GM12891 (cell line): Measurements from ENCODE around the gene CBR1.
"Not testable (repeated sequence)": the region's sequence is repeated elsewhere in the genome, so short reads cannot be mapped to it uniquely, and the experiment has no call there.

Source experiments
- DNase-seq: peaks from one replicate; pipeline ENCODE4 v3.0.0; 2011; ENCODE audit warnings: low spot score; ENCODE audit not compliant: insufficient read length
- FAIRE-seq: peaks from 2 replicates; lab custom pipeline; 2011; peaks lifted over from hg19 to GRCh38; lab: Jason Lieb, UNC
- PAX5 ChIP-seq: IDR thresholded peaks from 2 replicates; pipeline ENCODE4 v1.6.1; 2011; ENCODE audit warnings: low read length, moderate library complexity, mild to moderate bottlenecking; ENCODE audit not compliant: insufficient read depth, severe bottlenecking
- POLR2A ChIP-seq: IDR thresholded peaks from 2 replicates; pipeline ENCODE4 v1.6.1; 2011; ENCODE audit warnings: low read depth, low read length, control low read depth
- POLR2AphosphoS5 ChIP-seq: IDR thresholded peaks from 2 replicates; pipeline ENCODE4 v1.6.1; 2011; ENCODE audit warnings: low read depth, low read length, control low read depth
- POU2F2 ChIP-seq: IDR thresholded peaks from 2 replicates; pipeline ENCODE4 v1.6.1; 2011; ENCODE audit warnings: low read depth, mild to moderate bottlenecking, control low read depth, low read length, moderate library complexity
- SPI1 ChIP-seq: IDR thresholded peaks from 2 replicates; pipeline ENCODE4 v1.6.1; 2011; ENCODE audit warnings: low read depth, low read length, control low read depth
- TAF1 ChIP-seq: IDR thresholded peaks from 2 replicates; pipeline ENCODE4 v1.6.1; 2011; ENCODE audit warnings: low read depth, low read length, control low read depth

The CBR1 gene

GRCh38 chr21:36097427-36098181 is 27.8 kb downstream of the CBR1 start:
- FAIRE-seq = peak; percentile 23
- no peak for DNase-seq
- TF ChIP-seq POLR2AphosphoS5 (no peak), SPI1 (no peak), POLR2A (no peak), POU2F2 (no peak), TAF1 (no peak), PAX5 (no peak)

GRCh38 chr21:36098182-36098532 is 28.3 kb downstream of the CBR1 start:
- no peak for FAIRE-seq
- TF ChIP-seq POLR2AphosphoS5 = no peak
- no peak for TF ChIP-seq PAX5
- no peak for TF ChIP-seq TAF1
- no peak for TF ChIP-seq SPI1
- no peak for TF ChIP-seq POU2F2
- TF ChIP-seq POLR2A = no peak
- no peak for DNase-seq

GRCh38 chr21:36099000-36099399 is 29.2 kb downstream of the CBR1 start:
- no peak for DNase-seq
- TF ChIP-seq SPI1 = no peak
- TF ChIP-seq POLR2AphosphoS5 = no peak
- no peak for TF ChIP-seq TAF1
- no peak for TF ChIP-seq POU2F2
- no peak for TF ChIP-seq PAX5
- no peak for TF ChIP-seq POLR2A
- FAIRE-seq = no peak

- FAIRE-seq = not testable (repeated sequence)
Observed at GRCh38 chr21:36099695-36100211, 29.9 kb downstream of the CBR1 start.

GRCh38 chr21:36100971-36101641 is 31.3 kb downstream of the CBR1 start:
- FAIRE-seq (no peak), DNase-seq (no peak)
- TF ChIP-seq SPI1 (no peak), TAF1 (no peak), POLR2A (no peak), PAX5 (no peak), POU2F2 (no peak), POLR2AphosphoS5 (no peak)

More at GRCh38 chr21:36099695-36100211, 29.9 kb downstream of the CBR1 start:
- not testable (repeated sequence) for DNase-seq

GRCh38 chr21:36103434-36103833 is 33.6 kb downstream of the CBR1 start:
- FAIRE-seq (no peak), DNase-seq (no peak)
- TF ChIP-seq POLR2AphosphoS5 (no peak), TAF1 (no peak)

GRCh38 chr21:36104317-36105300 is 34.8 kb downstream of the CBR1 start:
- FAIRE-seq (no peak), DNase-seq (no peak)
- no peak for TF ChIP-seq TAF1
- TF ChIP-seq POU2F2 = no peak
- TF ChIP-seq POLR2AphosphoS5 = no peak
- no peak for TF ChIP-seq PAX5
- TF ChIP-seq SPI1 = no peak
- TF ChIP-seq POLR2A = no peak

GRCh38 chr21:36105327-36105842 is 35.6 kb downstream of the CBR1 start:
- DNase-seq (no peak), FAIRE-seq (no peak)
- no peak for TF ChIP-seq SPI1
- no peak for TF ChIP-seq PAX5
- TF ChIP-seq POLR2A = no peak
- no peak for TF ChIP-seq POU2F2
- no peak for TF ChIP-seq TAF1
- TF ChIP-seq POLR2AphosphoS5 = no peak

GRCh38 chr21:36109868-36110267 is 40.0 kb downstream of the CBR1 start:
- DNase-seq (no peak), FAIRE-seq (no peak)
- TF ChIP-seq POU2F2 = no peak
- no peak for TF ChIP-seq SPI1
- TF ChIP-seq PAX5 = no peak
- TF ChIP-seq POLR2AphosphoS5 = no peak
- TF ChIP-seq TAF1 = no peak
- TF ChIP-seq POLR2A = no peak
